HG03097 (cell line): ENCODE measurements around the gene TRIM2.

Experiments
- ATAC-seq: cut with Tn5 transposase; IDR thresholded peaks from one replicate; pipeline ENCODE4 v1.9.1; 2021; ENCODE audit not compliant: unreplicated experiment, low FRiP score

TRIM2 gene

GRCh38 chr4:153366486-153366885 lies 162.2 kb downstream of the TRIM2 start:
- ATAC-seq: no peak

- no peak for ATAC-seq
These were observed 162.8 kb downstream of the TRIM2 start for GRCh38 chr4:153367092-153367491.

- no peak for ATAC-seq
These were observed 164.8 kb downstream of the TRIM2 start for GRCh38 chr4:153369021-153369420.

- no peak for ATAC-seq
These were observed 167.5 kb downstream of the TRIM2 start for GRCh38 chr4:153371701-153372234.

- no peak for ATAC-seq
These were observed 168.8 kb downstream of the TRIM2 start for GRCh38 chr4:153372967-153373562.

GRCh38 chr4:153374442-153374841 lies 170.2 kb downstream of the TRIM2 start:
- no peak for ATAC-seq

GRCh38 chr4:153375303-153375702 lies 171.1 kb downstream of the TRIM2 start:
- no peak for ATAC-seq

DNA sequence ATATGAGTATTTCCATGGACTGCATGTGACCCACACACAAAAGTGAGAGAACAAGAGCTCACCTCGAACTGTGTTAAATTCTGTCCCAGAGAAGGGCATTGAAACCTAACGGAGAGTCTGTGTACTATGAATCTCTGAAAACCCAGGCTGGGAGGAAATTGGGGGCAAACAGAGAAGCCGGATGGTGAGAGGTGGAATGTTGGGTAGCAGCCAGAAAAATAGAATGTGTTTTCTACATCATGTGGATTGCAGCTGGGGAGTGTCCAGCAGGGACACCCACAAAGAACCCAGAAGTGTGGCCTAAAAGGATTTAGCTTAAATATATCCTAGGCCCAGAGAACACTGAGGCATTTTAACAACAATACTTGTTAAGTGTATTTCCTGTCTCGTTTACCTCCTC lies 178.9 kb downstream of the TRIM2 start:
- ATAC-seq: no peak

DNA sequence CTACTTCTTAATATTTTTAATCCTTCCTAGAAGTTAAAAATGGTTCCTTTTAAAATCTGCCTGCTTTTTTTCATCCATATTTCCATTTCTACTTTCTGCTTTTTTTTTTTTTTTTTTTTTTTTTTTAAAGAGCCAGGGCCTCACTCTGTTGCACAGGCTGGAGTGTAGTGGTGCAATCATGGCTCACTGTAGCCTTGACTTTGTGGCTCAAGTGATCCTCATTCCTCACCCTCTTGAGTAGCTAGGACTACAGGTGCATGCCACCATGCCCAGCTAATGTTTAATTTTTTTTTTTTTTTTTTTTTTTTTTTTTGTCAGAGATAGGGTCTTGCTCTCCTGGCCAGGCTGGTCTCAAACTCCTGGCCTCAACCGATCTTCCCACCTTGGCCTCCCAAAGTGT lies 179.9 kb downstream of the TRIM2 start:
- ATAC-seq: no peak

- ATAC-seq: no peak
These were observed 181.5 kb downstream of the TRIM2 start for GRCh38 chr4:153385784-153386183.

DNA sequence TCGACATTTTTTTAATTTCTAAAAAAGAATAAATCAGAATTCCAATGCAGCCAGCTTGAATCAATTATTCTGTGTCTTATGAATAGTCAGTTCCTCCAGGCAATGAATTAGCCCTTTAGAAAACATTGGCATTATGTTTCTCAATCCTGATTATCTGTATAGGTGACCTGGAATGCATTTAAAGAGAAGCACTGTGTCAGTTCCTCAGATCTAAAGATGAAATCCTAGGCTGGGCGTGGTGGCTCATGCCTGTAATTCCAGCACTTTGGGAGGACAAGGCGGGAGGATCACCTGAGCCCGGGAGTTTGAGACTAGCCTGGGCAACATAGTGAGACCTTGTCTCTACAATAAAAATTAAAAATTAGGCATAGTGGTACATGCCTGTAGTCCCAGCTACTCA lies 183.7 kb downstream of the TRIM2 start:
- ATAC-seq: no peak
